D721Med (cell line): ENCODE data around the gene LDLRAD4.

Source experiments
- DNase-seq: peaks from one replicate; pipeline ENCODE4 v3.0.0; 2011; ENCODE audit warnings: low spot score; ENCODE audit not compliant: insufficient read length
- FAIRE-seq: peaks from 2 replicates; lab custom pipeline; 2011; peaks lifted over from hg19 to GRCh38; lab: Jason Lieb, UNC
- TF ChIP-seq, protein P1 (sequence below): IDR thresholded peaks from 2 replicates; pipeline ENCODE4 v1.5.1; 2012; ENCODE audit warnings: mild to moderate bottlenecking, control low read depth; ENCODE audit not compliant: insufficient read depth; ENCODE audit errors: missing control alignments

LDLRAD4 gene

DNA sequence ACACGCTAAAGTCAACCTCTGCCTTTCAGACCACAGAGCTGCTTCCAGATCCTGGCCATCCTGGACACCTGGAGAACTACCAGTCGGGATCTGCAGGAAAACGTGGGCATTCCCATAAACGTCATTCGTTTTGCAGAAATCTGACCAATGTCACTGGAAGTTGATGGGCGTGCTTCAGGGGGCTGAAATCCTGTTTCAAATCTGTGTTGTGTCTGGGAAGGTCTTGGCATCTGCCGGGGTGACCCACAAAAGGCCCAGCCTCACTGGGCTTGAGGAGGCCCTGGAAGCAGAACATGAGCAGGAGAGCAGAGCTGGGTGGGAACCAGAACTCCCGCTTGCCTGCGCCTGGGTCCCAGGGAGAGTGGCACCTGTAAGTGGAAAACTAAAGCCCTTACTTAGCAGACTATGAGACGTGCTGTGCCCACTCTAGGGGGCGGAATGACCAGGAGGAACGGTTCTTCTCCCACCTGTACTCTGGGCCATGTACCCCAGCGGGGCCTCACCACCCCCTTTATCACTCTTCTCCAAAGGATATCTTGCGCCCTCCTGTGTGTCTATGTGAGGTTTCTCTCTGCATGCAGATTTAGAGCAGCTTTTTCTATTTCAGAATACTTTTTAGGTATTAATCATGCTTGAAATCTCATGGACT, 306.9 kb downstream of the LDLRAD4 start:
- FAIRE-seq (no peak), DNase-seq (no peak)
- TF ChIP-seq, protein P1, sequence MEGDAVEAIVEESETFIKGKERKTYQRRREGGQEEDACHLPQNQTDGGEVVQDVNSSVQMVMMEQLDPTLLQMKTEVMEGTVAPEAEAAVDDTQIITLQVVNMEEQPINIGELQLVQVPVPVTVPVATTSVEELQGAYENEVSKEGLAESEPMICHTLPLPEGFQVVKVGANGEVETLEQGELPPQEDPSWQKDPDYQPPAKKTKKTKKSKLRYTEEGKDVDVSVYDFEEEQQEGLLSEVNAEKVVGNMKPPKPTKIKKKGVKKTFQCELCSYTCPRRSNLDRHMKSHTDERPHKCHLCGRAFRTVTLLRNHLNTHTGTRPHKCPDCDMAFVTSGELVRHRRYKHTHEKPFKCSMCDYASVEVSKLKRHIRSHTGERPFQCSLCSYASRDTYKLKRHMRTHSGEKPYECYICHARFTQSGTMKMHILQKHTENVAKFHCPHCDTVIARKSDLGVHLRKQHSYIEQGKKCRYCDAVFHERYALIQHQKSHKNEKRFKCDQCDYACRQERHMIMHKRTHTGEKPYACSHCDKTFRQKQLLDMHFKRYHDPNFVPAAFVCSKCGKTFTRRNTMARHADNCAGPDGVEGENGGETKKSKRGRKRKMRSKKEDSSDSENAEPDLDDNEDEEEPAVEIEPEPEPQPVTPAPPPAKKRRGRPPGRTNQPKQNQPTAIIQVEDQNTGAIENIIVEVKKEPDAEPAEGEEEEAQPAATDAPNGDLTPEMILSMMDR: peak; percentile 36

DNA sequence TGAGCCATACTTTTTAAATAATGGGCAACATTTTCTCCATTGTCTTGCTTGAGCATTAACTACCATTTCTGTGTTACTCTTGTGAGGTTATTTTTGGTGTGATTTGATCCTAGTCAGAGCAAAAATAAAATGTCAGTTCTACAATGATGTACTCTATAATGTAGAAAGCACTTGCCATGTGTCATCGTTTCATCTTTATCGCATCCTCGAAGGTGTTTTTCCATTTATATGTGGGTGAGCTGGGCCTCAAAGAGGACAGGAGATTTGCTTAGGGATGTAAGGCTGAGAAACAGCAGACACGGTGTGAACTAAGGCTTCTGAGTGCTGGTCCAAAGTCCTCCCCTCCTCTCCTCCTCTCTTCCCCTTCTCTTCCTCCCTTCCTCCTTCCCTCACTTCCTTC, 308.0 kb downstream of the LDLRAD4 start:
- TF ChIP-seq, protein P1: no peak
- FAIRE-seq: no peak

DNA sequence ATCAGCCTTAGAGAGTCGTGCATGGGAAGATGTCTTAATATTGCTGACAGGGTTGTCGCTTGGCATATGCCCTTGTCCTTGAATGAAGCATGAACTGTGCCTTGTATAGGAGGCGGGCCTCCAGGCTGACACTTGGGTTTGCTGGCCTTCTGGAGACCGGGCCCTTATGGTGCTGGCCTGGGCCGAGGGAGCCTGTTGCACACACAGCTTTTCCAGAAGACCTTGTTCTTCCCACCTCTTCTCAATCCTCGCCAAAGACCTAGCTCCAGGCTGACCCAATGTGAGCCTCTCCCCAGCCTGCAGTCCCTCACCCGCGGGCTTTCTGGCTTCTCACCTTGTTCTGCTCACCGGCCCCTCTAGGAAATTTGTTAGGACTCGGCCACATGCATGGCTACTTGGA, 308.7 kb downstream of the LDLRAD4 start:
- FAIRE-seq: no peak
- DNase-seq: no peak
- TF ChIP-seq, protein P1: no peak

More for the DNA sequence above, 308.0 kb downstream of the LDLRAD4 start:
- DNase-seq: no peak

DNA sequence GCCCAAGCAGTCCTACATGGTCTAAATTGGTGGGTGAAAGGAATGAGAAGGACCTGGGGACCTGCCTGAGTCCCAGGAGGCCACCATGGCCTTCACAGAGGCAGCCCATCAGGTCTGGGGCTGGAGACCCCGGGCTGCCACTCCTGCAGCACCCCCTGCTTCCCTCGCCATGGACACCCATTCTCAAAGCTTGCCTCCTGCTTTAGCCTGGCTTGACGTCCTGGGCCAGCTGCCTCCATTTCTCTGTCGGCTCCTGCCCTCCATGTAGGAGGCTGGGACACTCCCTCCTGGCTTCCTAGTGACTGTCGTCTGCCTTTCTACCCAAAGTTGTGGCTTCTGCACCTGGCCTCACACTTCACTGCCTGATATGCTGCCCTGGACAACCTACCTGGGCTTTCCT, 309.2 kb downstream of the LDLRAD4 start:
- TF ChIP-seq, protein P1: no peak
- DNase-seq (no peak), FAIRE-seq (no peak)

DNA sequence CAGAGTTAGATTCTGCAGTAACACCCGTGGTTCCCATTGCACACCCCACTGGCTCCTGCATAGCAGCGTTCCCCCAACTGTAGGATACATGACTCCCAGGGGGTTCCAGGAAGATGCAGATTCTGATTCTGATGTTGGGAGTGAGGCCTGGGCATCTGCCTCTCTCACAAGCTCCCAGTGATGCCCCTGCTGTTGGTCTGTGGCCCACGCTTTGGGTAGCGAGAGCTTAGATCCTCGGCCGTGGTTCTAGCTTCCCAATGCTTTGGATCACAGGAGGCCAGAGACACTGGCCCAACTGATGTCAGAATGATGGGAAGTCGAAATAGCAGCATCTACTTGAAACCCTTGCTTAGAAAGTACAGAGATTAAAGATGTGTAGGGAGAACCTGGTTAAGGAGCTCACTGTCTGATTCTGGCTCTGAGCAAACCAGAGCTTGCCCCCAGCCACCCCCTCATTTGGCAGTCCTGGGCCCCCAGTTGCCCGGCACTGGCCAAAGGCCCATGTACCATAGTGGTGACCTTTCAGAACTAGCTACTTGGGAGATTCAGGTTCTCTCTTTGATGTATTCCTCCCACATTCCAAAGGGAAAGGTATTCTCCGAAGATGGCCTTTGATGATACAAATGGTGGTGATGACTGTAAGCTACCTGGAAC, 310.3 kb downstream of the LDLRAD4 start:
- FAIRE-seq: no peak
- TF ChIP-seq, protein P1: no peak
- DNase-seq: no peak

DNA sequence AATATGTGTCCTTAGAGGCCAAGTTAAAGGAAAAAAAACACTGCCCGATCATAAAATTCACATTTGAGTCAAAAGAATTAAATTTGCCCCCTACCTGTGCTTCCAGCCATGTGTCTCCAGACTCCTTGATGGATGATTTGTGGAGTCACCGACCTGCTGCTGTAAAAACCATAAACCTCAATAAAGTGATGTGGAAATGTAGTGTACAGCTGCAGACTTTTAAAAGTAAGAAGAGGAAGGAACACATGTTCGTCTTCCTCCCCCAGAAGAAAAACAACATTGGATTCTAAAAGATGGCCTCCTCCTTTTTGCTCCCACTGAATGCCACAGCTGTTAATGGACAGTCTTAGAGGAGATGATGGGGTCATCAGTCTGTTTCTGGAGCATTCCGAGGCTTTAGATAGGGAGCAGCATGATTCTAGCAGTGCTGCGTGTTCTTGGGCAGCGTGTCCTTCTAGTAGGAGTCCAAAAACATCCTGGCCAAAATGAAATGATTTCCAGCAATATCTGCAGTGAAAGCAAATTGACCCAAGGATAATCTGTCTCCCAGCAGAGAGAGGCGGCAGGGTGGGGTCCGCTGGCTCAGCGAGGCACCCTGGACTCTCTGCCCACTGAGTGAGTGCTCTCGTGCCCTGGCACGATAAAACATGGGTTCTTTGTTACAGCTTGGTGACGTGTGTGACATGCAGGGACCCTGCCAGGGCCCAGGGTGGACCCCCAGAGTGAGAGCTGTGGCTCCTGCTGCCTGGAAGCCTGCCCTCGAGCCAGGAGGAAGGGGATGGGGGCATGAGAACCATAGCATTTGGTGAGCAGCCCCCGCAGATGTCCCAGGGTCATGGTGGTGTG, 311.7 kb downstream of the LDLRAD4 start:
- TF ChIP-seq, protein P1: no peak
- FAIRE-seq (no peak), DNase-seq (no peak)
